Left cardiac atrium (tissue), 4 donors: ENCODE results near the gene GADL1. TPM values are rescaled to one million over a fixed set of nuclear protein-coding genes. Genes with fewer than 3 reads are reported as not detected.

Experiments used
- ATAC-seq, 2 donors: fragments of 200-7000 bp; cut with Tn5 transposase; one replicate each; pipeline ENCODE4 v1.9.1; 2020; ENCODE audit warnings: mild to moderate bottlenecking in 2 of 2, moderate library complexity in 2 of 2
- DNase-seq: peaks from one replicate; pipeline ENCODE4 v3.0.0-alpha.2; 2020
- intact Hi-C, 2 donors: fragments of 100-400 bp; cut with DNase I; formaldehyde crosslinking; loops; one replicate each; pipeline versions ENCODE4 v1.14.1 to v1.15.1; 2022 to 2023
- total RNA-seq, 2 donors: library from RNA; stranded (reverse); fragmentation: NEBNext Ultra II Directional; extraction: Animal tissue kit (Norgen Biotek cat#: 25700); gene quantifications; one replicate each; pipeline ENCODE4 v1.2.1, GENCODE V29; 2021
- donor health status: DM: no; HTN: yes; CAD: no.
- donor health status: DM: no; HTN: yes; CAD: no; lungs with severe emphysema.
- donor health status: DM: yes; HTN: yes; CAD: no.
- donor health status: Dilated cardiomyopathy.

GADL1 gene
- total RNA-seq, 2 donors from 2014 or later: not detected

DNA sequence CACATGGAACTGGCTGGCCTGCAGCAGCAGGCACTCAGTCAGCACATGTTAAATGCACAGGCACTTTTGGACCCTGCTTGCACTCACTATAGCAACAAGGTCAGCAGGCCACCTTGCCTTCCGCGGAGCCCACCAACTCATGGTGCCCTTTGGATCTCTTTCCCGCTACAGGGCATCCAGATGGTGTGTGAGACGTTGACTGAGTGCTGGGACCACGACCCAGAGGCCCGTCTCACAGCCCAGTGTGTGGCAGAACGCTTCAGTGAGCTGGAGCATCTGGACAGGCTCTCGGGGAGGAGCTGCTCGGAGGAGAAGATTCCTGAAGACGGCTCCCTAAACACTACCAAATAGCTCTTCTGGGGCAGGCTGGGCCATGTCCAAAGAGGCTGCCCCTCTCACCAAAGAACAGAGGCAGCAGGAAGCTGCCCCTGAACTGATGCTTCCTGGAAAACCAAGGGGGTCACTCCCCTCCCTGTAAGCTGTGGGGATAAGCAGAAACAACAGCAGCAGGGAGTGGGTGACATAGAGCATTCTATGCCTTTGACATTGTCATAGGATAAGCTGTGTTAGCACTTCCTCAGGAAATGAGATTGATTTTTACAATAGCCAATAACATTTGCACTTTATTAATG lies 203.1 kb downstream of the GADL1 start:
- intact Hi-C loops: loop anchor here (5.0 to 10.0 kb wide), 6 partner anchors 79 to 649 kb away; no protein-coding TSS in a partner anchor
- ATAC-seq (no peak), DNase-seq (no peak)

GRCh38 chr3:30690199-30690598 lies 204.3 kb downstream of the GADL1 start:
- no peak for DNase-seq
- intact Hi-C loops: loop anchor here (5.0 to 10.0 kb wide), 6 partner anchors 78 to 648 kb away; no protein-coding TSS in a partner anchor
- no peak for ATAC-seq

GRCh38 chr3:30688776-30689641 lies 205.5 kb downstream of the GADL1 start:
- DNase-seq: no peak
- intact Hi-C loops: loop anchor here in 1 of 2 donors (10.0 kb wide), 1 partner anchor 234 kb away; no protein-coding TSS in a partner anchor
- ATAC-seq: peak; percentile 42 to 54

GRCh38 chr3:30687930-30688570 lies 206.4 kb downstream of the GADL1 start:
- intact Hi-C loops: loop anchor here in 1 of 2 donors (10.0 kb wide), 1 partner anchor 233 kb away; no protein-coding TSS in a partner anchor
- ATAC-seq (no peak), DNase-seq (no peak)

DNA sequence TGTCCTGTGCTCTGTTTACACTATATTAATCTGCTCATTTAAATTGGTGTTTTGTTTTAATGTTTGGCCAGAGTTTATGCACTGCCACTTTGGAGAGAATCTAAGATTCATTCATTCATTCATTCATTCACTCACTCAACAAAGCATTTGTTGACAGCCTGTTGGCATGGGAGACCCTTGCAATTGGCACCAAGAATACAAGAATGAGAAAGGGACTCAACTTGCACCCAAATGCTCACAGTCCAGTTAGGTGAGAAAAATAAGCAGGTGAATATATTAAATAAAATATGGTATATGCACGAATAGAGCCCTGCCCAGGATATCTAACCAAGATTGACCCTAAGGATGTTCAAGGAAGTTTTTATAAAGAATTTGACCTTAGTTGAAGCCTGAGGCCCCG lies 207.7 kb downstream of the GADL1 start:
- DNase-seq (no peak), ATAC-seq (no peak)

DNA sequence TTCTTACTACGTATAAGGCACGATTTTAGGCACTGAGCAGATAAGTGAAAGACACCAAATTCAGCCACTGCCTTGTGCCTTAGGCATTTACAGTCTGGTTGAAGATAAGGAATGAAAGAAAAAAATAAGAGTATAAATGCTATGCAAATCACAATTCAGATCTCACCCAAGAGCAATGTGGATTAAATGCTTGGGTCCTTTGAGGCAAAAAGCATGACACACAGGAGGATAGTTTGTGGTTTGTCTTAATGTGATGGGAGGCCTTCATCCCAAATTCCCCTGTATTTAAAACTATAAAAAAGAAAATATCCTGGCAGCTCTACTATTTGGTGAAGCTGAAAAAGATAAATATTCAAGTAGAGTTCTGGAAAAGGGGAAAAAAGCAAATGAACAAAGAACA lies 208.3 kb downstream of the GADL1 start:
- DNase-seq (no peak), ATAC-seq (no peak)
- intact Hi-C loops: loop anchor here in 1 of 2 donors (10.0 kb wide), 1 partner anchor 231 kb away; no protein-coding TSS in a partner anchor

More for the DNA sequence above, 207.7 kb downstream of the GADL1 start:
- intact Hi-C loops: loop anchor here in 1 of 2 donors (10.0 kb wide), 1 partner anchor 232 kb away; no protein-coding TSS in a partner anchor

DNA sequence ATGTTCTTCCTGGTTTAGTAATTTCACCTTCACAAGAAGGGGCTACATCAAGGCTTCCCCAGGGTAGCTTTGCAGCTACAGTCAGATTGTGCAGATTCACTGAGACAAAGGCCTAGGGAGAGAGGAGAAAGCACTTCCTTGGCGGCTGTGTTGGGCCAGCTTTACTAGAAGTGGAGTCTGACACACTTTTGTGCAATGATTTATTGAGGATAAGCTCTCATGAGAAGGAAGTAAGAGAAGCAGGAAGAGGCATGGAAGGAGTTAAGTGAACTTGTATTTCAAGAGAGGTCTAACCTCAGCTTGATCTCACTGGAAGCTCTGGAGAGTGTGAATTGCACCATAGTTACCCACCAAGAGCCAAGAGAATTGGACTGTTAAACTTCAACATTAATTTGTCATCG lies 209.2 kb downstream of the GADL1 start:
- ATAC-seq: no peak
- intact Hi-C loops: loop anchor here in 1 of 2 donors (10.0 kb wide), 1 partner anchor 230 kb away; no protein-coding TSS in a partner anchor
- DNase-seq: no peak

DNA sequence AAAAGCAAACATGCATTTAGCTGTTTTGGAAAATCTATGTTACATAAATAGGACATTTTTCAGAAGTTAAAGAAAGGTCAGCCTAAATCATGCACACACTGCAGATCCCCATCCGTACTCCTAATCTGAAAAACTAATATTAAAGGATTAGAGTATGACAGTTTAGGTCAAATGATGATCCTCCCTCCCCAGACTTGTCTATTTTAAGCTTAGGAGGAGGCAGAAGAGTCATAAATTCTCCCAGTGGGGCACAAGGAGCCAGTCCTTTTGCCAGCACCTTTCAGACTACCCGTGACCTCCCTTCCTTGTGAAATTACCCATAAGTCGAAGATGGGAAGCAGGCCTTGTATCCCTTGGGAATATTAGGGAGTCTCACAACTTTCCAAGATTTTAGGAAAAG lies 210.1 kb downstream of the GADL1 start:
- ATAC-seq (no peak), DNase-seq (no peak)
- intact Hi-C loops: loop anchor here in 1 of 2 donors (10.0 kb wide), 1 partner anchor 230 kb away; no protein-coding TSS in a partner anchor

DNA sequence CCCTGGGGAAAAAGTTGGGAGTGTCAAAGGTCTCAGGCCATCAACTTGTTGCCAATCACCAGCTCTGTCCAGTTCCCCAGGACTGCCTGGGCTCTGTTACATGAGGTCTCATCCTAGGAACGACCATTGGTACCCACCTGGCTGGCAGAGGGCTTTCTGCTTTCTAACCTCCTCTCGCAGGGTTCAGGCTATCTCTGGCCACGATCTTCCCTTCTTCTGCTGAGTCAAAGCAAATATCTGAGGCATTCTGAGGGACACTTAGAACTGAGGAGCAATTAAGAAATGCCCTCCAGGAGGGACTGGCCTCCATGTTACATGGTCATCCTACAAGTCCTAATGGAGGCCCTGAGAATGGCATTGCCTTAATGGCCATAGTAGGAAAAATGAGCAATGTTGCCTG lies 210.7 kb downstream of the GADL1 start:
- ATAC-seq: no peak
- intact Hi-C loops: loop anchor here in 1 of 2 donors (10.0 kb wide), 1 partner anchor 229 kb away; no protein-coding TSS in a partner anchor
- no peak for DNase-seq

- intact Hi-C loops: loop anchor here in 1 of 2 donors (10.0 kb wide), 1 partner anchor 228 kb away; no protein-coding TSS in a partner anchor
- no peak for DNase-seq
- peak in 1 of 2 donors; percentile 28 for ATAC-seq
These were observed 211.9 kb downstream of the GADL1 start for GRCh38 chr3:30682434-30683155.

DNA sequence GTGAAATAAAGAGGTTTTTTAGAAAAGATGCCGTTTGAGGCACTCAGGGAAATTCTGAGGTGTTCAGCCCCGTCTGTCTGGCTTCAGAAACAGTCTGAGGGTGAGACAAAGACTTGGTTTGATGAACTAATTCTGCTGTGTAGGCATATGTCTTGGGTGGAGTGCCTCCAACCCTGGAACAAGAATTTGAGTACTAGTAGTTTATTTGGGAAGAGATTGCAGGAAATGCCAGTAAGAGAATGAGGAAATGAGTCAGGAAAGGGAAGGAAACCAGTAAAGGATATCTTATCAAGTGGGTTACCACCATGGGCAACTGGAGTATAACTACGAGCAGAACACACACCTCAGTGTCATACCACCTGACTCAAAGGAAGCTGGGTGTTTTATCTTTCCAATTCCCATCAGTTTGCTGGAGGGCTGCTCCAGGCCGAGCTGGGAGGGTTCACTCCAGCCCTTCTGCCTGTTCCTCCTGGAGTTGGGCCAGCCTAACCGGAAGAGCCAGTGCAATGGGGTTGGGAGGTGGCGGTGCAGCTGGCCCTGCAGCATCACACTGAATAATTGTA lies 212.7 kb downstream of the GADL1 start:
- intact Hi-C loops: loop anchor here in 1 of 2 donors (10.0 kb wide), 1 partner anchor 227 kb away; no protein-coding TSS in a partner anchor
- DNase-seq: peak; percentile 80
- peak; percentile 56 to 75 for ATAC-seq

DNA sequence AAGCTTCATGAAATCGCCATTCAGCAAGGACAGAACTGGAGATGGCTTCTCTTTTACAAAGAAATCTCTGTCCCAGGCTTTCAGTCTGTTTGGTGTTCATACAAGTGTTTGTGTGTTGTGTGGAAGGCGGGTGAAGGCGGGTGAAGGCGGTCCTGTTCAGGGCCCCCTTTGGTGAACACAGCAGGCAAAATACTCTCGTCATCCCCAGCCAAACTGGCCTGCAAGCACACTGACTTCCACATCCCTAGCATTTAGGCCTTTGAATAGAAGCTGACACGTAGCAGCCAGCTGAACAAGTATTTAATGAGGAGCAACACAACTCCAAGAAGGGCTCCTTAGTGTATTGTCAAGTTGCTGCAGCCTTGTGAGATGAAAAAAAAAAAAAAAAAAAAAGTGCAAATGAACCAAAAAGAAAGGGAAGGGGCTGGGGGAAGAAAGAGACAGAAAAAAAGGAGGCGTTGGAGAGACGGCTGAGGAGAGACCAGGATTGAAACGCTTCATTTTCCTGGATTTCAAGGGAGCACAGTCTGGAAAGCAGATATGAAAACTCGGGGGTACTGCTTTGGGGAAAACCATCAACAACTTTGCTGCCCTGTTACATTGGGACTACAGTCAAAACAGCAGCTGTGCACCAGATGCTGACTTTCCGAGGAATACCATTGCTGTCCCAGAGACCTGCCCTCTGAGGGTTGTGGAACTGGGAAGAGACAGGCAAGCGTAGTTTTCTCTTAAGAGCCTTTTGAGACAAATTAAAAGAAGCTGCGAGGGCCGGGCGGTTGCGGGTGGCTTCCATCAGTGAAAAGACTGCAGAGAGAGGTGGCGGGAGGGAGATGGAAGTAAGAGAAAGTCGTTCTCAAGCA lies 213.4 kb downstream of the GADL1 start:
- ATAC-seq (peak; percentile 61 to 71), DNase-seq (no peak)
- intact Hi-C loops: loop anchor here in 1 of 2 donors (10.0 kb wide), 1 partner anchor 226 kb away; no protein-coding TSS in a partner anchor

- intact Hi-C loops: no loop called here
- no peak for ATAC-seq
- no peak for DNase-seq
These were observed 215.4 kb downstream of the GADL1 start for GRCh38 chr3:30679045-30679444.

- no peak for DNase-seq
- intact Hi-C loops: no loop called here
- ATAC-seq: no peak
These were observed 217.1 kb downstream of the GADL1 start for GRCh38 chr3:30677347-30677685.

- DNase-seq (no peak), ATAC-seq (no peak)
- intact Hi-C loops: no loop called here
These were observed 217.8 kb downstream of the GADL1 start for GRCh38 chr3:30676424-30677346.
